ENCODE measurements around the gene NUTM1. TPM values are rescaled to one million over a fixed set of nuclear protein-coding genes. Genes with fewer than 3 reads are reported as not detected.

Gene NUTM1
- polyA plus RNA-seq, 1 donor (not counting 4 experiments of a cell fraction or from before 2014, with no cell fraction given): not detected

GRCh38 chr15:34336991-34337556 lies 6.0 kb upstream of the NUTM1 start:
- DNase-seq (ENCODE audit: low read depth, low spot score) (no peak), FAIRE-seq (no peak)
- H3K4me2 ChIP-seq (ENCODE audit: control insufficient read depth, extremely low read depth, insufficient read depth, low read depth, low read length): peak overlapping the region; percentile 82
- H3K9me3 ChIP-seq (ENCODE audit: control insufficient read depth, low read depth, low read length): no peaks in the 10 kb centered on the region
- H3K36me3 ChIP-seq (ENCODE audit: control insufficient read depth in 2 of 2, extremely low read depth in 1 of 2, insufficient read depth in 2 of 2, low read length in 2 of 2): peaks cover 5 to 7% of the 10 kb centered on the region in 2 experiments
- H3K79me2 ChIP-seq (ENCODE audit: control insufficient read depth, insufficient read depth, low read length): peaks cover 17% of the 10 kb centered on the region
- H2AFZ ChIP-seq (ENCODE audit: control insufficient read depth, low read length): peak overlapping the region; percentile 92
- H3K9ac ChIP-seq (ENCODE audit: control insufficient read depth, extremely low read depth, insufficient read depth, low read length): peak overlapping the region; percentile 78
- TF ChIP-seq EZH2 (IDR thresholded peaks at IDR 0.05; ENCODE audit: low read length): no peak
- TF ChIP-seq CTCF (optimal IDR thresholded peaks at IDR 0.05 in 1 of 3, IDR thresholded peaks at IDR 0.05 in 1 of 3, conservative IDR thresholded peaks at IDR 0.05 in 1 of 3; ENCODE audit: extremely low read depth in 1 of 3, insufficient read depth in 2 of 3, low read length in 3 of 3): no peak
- H3K9me1 ChIP-seq (ENCODE audit: control insufficient read depth, extremely low read depth, insufficient read depth, low read length): peaks cover 2% of the 10 kb centered on the region
- dilution Hi-C loops (cut with MboI; ENCODE audit: extremely low pct_ligation_motif_present, low sequenced_read_pairs): no loop called here
- H3K4me1 ChIP-seq (ENCODE audit: control insufficient read depth, extremely low read depth, insufficient read depth, low read length): peaks cover 11% of the 10 kb centered on the region
- H3K27me3 ChIP-seq (ENCODE audit: control insufficient read depth, extremely low read depth, insufficient read depth, low read length): no peaks in the 10 kb centered on the region
- no peaks in the 10 kb centered on the region for H4K20me1 ChIP-seq (ENCODE audit: control insufficient read depth, extremely low read depth, insufficient read depth, low read length)
- H3K27ac ChIP-seq (ENCODE audit: control insufficient read depth, insufficient read depth, low read length): peak overlapping the region; percentile 57
- peak overlapping the region; percentile 59 to 92 (median 73) for H3K4me3 ChIP-seq (ENCODE audit: control insufficient read depth in 2 of 3, extremely low read depth in 1 of 3, insufficient read depth in 2 of 3, low read depth in 1 of 3, low read length in 3 of 3)

- Histone ChIP-seq H3K9me1 (ENCODE audit: control insufficient read depth, extremely low read depth, insufficient read depth, low read length) (peaks cover 2% of the 10 kb centered on the region), H2AFZ (ENCODE audit: control insufficient read depth, low read length) (peak within 1 kb of the TSS; percentile 92), H3K9ac (ENCODE audit: control insufficient read depth, extremely low read depth, insufficient read depth, low read length) (peak within 1 kb of the TSS; percentile 78), H3K36me3 (ENCODE audit: control insufficient read depth in 2 of 2, extremely low read depth in 1 of 2, insufficient read depth in 2 of 2, low read length in 2 of 2) (peaks cover 5 to 7% of the 10 kb centered on the region in 2 experiments), H3K27ac (ENCODE audit: control insufficient read depth, insufficient read depth, low read length) (peak within 1 kb of the TSS; percentile 57), H3K4me1 (ENCODE audit: control insufficient read depth, extremely low read depth, insufficient read depth, low read length) (peaks cover 12% of the 10 kb centered on the region), H4K20me1 (ENCODE audit: control insufficient read depth, extremely low read depth, insufficient read depth, low read length) (no peaks in the 10 kb centered on the region), H3K9me3 (ENCODE audit: control insufficient read depth, low read depth, low read length) (no peaks in the 10 kb centered on the region), H3K4me2 (ENCODE audit: control insufficient read depth, extremely low read depth, insufficient read depth, low read depth, low read length) (peak within 1 kb of the TSS; percentile 82), H3K27me3 (ENCODE audit: control insufficient read depth, extremely low read depth, insufficient read depth, low read length) (no peaks in the 10 kb centered on the region), H3K79me2 (ENCODE audit: control insufficient read depth, insufficient read depth, low read length) (peaks cover 23% of the 10 kb centered on the region), H3K4me3 (ENCODE audit: control insufficient read depth in 2 of 3, extremely low read depth in 1 of 3, insufficient read depth in 2 of 3, low read depth in 1 of 3, low read length in 3 of 3) (peak within 1 kb of the TSS; percentile 59 to 92 (median 73))
- dilution Hi-C loops (cut with MboI; ENCODE audit: extremely low pct_ligation_motif_present, low sequenced_read_pairs): no loop called here
- DNase-seq (ENCODE audit: low read depth, low spot score): peak; percentile 15
- FAIRE-seq: no peak
- no peak for TF ChIP-seq CTCF (optimal IDR thresholded peaks at IDR 0.05 in 1 of 3, IDR thresholded peaks at IDR 0.05 in 1 of 3, conservative IDR thresholded peaks at IDR 0.05 in 1 of 3; ENCODE audit: extremely low read depth in 1 of 3, insufficient read depth in 2 of 3, low read length in 3 of 3)
- TF ChIP-seq EZH2 (IDR thresholded peaks at IDR 0.05; ENCODE audit: low read length): no peak
Observed at GRCh38 chr15:34337557-34338306, 5.4 kb upstream of the NUTM1 start, which contains the start of gene SLC12A6. Gene SLC12A6, minus strand, starts transcription at chr15:34337781. Its CDS starts 1,101 bp downstream, at chr15:34336680.

Data from keratinocyte (primary cell).